Mesenchymal stem cell (in vitro differentiated cells and primary cell): Measurements from ENCODE around the gene AARS1.
"Not testable (repeated sequence)": the region's sequence is repeated elsewhere in the genome, so short reads cannot be mapped to it uniquely, and the experiment has no call there.

ENCODE experiments used
- DNase-seq: peaks from one replicate; pipeline ENCODE4 v3.0.0-alpha.2; 2013
- H2AFZ ChIP-seq: one replicate; pipeline ENCODE4 v1.6.1; 2013; ENCODE audit warnings: low read depth, mild to moderate bottlenecking, control low read depth, inconsistent platforms, low read length, moderate library complexity
- H2AK5ac ChIP-seq: 2 replicates; pipeline ENCODE4 v1.6.1; 2013; ENCODE audit warnings: low read length, moderate library complexity, mild to moderate bottlenecking, inconsistent platforms; ENCODE audit not compliant: severe bottlenecking
- H2BK120ac ChIP-seq: one replicate; pipeline ENCODE4 v1.6.1; 2013; ENCODE audit warnings: low read depth, mild to moderate bottlenecking, inconsistent platforms, low read length, moderate library complexity
- H2BK12ac ChIP-seq, 2 experiments: one replicate each; pipeline ENCODE4 v1.6.1; 2013; ENCODE audit warnings: inconsistent platforms in 2 of 2, low read length in 2 of 2, mild to moderate bottlenecking in 2 of 2, moderate library complexity in 2 of 2, control low read depth in 1 of 2
- H2BK15ac ChIP-seq: one replicate; pipeline ENCODE4 v1.6.1; 2013; ENCODE audit warnings: mild to moderate bottlenecking, low read depth, inconsistent platforms; ENCODE audit not compliant: poor library complexity, severe bottlenecking
- H2BK5ac ChIP-seq: 2 replicates; pipeline ENCODE4 v1.6.1; 2013; ENCODE audit warnings: low read depth, mild to moderate bottlenecking, low read length, control low read depth, inconsistent platforms; ENCODE audit not compliant: poor library complexity, severe bottlenecking
- H3K14ac ChIP-seq, 2 experiments: one replicate each; pipeline ENCODE4 v1.6.1; 2013; ENCODE audit warnings: inconsistent platforms in 2 of 2, low read length in 2 of 2, control low read depth in 1 of 2, mild to moderate bottlenecking in 1 of 2, moderate library complexity in 1 of 2
- H3K18ac ChIP-seq, 2 experiments: one replicate each; pipeline ENCODE4 v1.6.1; 2013; ENCODE audit warnings: inconsistent platforms in 2 of 2, low read length in 2 of 2, control low read depth in 1 of 2, low read depth in 1 of 2, mild to moderate bottlenecking in 1 of 2
- H3K23ac ChIP-seq, 2 experiments: one replicate each; pipeline ENCODE4 v1.6.1; 2013; ENCODE audit warnings: inconsistent platforms in 2 of 2, low read length in 2 of 2, mild to moderate bottlenecking in 2 of 2, moderate library complexity in 2 of 2, control low read depth in 1 of 2
- H3K27ac ChIP-seq: 2 replicates; pipeline ENCODE4 v1.5.1; 2013; ENCODE audit warnings: mild to moderate bottlenecking, moderate library complexity, low read length, control low read depth, inconsistent platforms; ENCODE audit not compliant: poor library complexity, severe bottlenecking
- H3K27me3 ChIP-seq, 2 experiments: 2 replicates each; pipeline versions ENCODE4 v1.6.1 to v1.7.0; 2013; ENCODE audit warnings: low read length in 2 of 2, mild to moderate bottlenecking in 2 of 2, moderate library complexity in 2 of 2, control low read depth in 1 of 2, inconsistent platforms in 1 of 2; ENCODE audit not compliant: control insufficient read depth in 1 of 2, insufficient read depth in 1 of 2
- H3K36me3 ChIP-seq, 2 experiments: 2 replicates each; pipeline versions ENCODE4 v1.6.1 to v1.7.0; 2013; ENCODE audit warnings: low read length in 2 of 2, control low read depth in 1 of 2, inconsistent platforms in 1 of 2, low read depth in 1 of 2, mild to moderate bottlenecking in 1 of 2; ENCODE audit not compliant: insufficient read depth in 2 of 2, control insufficient read depth in 1 of 2
- H3K4ac ChIP-seq, 2 experiments: one replicate each; pipeline ENCODE4 v1.6.1; 2013; ENCODE audit warnings: inconsistent platforms in 2 of 2, low read length in 2 of 2, mild to moderate bottlenecking in 2 of 2, moderate library complexity in 2 of 2, control low read depth in 1 of 2, low read depth in 1 of 2
- H3K4me1 ChIP-seq: 2 replicates; pipeline ENCODE4 v1.6.1; 2013; ENCODE audit warnings: low read depth, low read length, control low read depth; ENCODE audit not compliant: control insufficient read depth, insufficient read depth
- H3K4me2 ChIP-seq: 2 replicates; pipeline ENCODE4 v1.6.1; 2013; ENCODE audit warnings: low read length, mild to moderate bottlenecking, inconsistent platforms; ENCODE audit not compliant: poor library complexity, severe bottlenecking
- H3K4me3 ChIP-seq, 2 experiments: 2 replicates each; pipeline versions ENCODE4 v1.5.1 to v1.7.0; 2013; ENCODE audit warnings: low read length in 2 of 2, mild to moderate bottlenecking in 2 of 2, control low read depth in 1 of 2, low read depth in 1 of 2; ENCODE audit not compliant: insufficient read depth in 1 of 2
- H3K79me1 ChIP-seq: replicated peaks from 2 replicates; pipeline ENCODE4 v1.6.1; 2013; ENCODE audit warnings: mild to moderate bottlenecking, control low read depth, low read length, inconsistent platforms; ENCODE audit not compliant: poor library complexity, severe bottlenecking
- H3K9ac ChIP-seq: 2 replicates; pipeline ENCODE4 v1.7.0; 2013; ENCODE audit warnings: mild to moderate bottlenecking, low read length, moderate library complexity
- H3K9me3 ChIP-seq: 2 replicates; pipeline ENCODE4 v1.7.0; 2013; ENCODE audit warnings: mild to moderate bottlenecking, low read length; ENCODE audit not compliant: control insufficient read depth
- H4K8ac ChIP-seq: one replicate; pipeline ENCODE4 v1.6.1; 2013; ENCODE audit warnings: inconsistent platforms, mild to moderate bottlenecking, low read length, moderate library complexity
- H4K91ac ChIP-seq: one replicate; pipeline ENCODE4 v1.6.1; 2013; ENCODE audit warnings: mild to moderate bottlenecking, low read length, inconsistent platforms
- WGBS: methylation state at CpG from one replicate; pipeline ENCODE4 v1.1.7; 2013; ENCODE audit warnings: mixed read lengths; 5-methylcytosine and 5-hydroxymethylcytosine counted together

Gene AARS1

DNA sequence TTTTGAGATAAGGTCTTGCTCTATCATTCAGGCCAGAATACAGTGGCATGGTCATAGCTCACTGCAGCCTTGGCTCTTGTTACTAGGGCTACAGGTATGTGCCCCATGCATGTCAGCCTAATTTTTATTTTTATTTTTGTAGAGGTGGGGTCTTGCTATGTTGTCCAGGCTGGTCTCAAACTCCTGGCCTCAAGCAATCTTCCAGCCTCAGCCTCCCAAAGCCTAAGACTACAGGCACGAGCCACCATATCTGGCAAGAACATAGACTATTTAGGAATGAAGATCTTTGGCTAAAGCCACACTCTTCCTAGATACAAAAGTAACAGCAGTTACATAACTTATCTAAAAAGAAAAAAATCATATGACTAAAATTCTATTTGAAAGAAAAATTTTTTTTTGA is 41.8 kb upstream of the AARS1 start:
- no peak overlapping the region for H3K4ac ChIP-seq
- H2BK5ac ChIP-seq, result no peak overlapping the region
- no peak overlapping the region for H4K8ac ChIP-seq
- H4K91ac ChIP-seq, result no peak overlapping the region
- H3K18ac ChIP-seq, result no peak overlapping the region
- H2BK15ac ChIP-seq, result no peak overlapping the region
- peaks cover 52 to 56% of the 10 kb centered on the region in 2 experiments for H3K36me3 ChIP-seq
- no peaks in the 10 kb centered on the region for H3K27me3 ChIP-seq
- no CpG with 5 or more reads among the region's 1 CpG for WGBS
- no peak for DNase-seq
- H3K27ac ChIP-seq, result no peak overlapping the region
- no peaks in the 10 kb centered on the region for H3K9me3 ChIP-seq
- no peak overlapping the region for H3K9ac ChIP-seq
- no peak overlapping the region for H2AK5ac ChIP-seq
- H3K4me3 ChIP-seq, result no peak overlapping the region
- H3K4me1 ChIP-seq, result peaks cover 2% of the 10 kb centered on the region
- no peak overlapping the region for H2BK12ac ChIP-seq
- no peak overlapping the region for H2BK120ac ChIP-seq
- H3K23ac ChIP-seq, result no peak overlapping the region
- no peak overlapping the region for H2AFZ ChIP-seq
- H3K14ac ChIP-seq, result no peak overlapping the region
- H3K79me1 ChIP-seq, result peaks cover 9% of the 10 kb centered on the region
- no peak overlapping the region for H3K4me2 ChIP-seq

DNA sequence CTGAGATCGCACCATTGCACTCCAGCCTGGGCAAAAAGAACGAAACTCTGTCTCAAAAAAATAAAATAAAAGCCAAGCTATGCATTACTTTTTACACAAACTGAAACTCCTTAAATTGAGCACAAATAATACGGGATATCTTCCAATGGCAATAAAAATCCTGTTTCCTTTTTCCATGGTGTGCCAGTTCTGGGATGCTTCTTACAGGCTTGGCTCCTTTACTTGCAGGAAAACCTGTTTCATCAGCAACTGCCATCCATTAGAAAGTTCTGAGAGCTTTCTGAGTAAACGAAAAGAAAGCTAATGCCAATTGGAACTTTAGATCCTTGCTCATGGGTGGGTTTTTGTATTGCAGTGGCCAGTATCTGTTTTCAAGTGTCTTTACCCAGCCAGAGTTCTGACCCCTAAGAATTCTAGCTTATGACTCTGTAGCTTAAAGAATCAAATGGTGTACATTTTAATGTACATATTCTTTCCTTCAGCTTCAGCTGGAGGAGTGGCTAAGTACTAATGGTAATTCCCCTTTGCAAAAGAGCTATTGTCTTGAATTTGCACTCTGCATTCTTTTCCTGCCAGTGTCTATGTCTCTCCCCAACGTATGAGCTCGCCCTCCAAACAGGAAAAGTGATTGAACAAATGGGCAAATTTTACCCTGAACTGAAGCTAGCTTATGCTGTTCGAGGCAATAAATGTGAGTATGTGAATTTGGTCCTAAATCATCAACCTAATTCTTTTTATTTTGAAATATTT is 35.9 kb upstream of the AARS1 start:
- Histone ChIP-seq H3K27me3 (no peaks in the 10 kb centered on the region), H3K9ac (no peak overlapping the region), H3K4me3 (no peak overlapping the region), H3K4me1 (peaks cover 2% of the 10 kb centered on the region), H3K18ac (no peak overlapping the region), H2BK15ac (no peak overlapping the region), H3K79me1 (peaks cover 3% of the 10 kb centered on the region), H2BK12ac (no peak overlapping the region), H3K27ac (no peak overlapping the region), H2AK5ac (no peak overlapping the region), H3K23ac (no peak overlapping the region), H2BK5ac (no peak overlapping the region), H2BK120ac (no peak overlapping the region), H3K36me3 (peaks cover 45 to 47% of the 10 kb centered on the region in 2 experiments), H4K91ac (no peak overlapping the region), H3K9me3 (no peaks in the 10 kb centered on the region), H3K4me2 (no peak overlapping the region), H4K8ac (no peak overlapping the region), H2AFZ (no peak overlapping the region), H3K4ac (no peak overlapping the region), H3K14ac (no peak overlapping the region)
- 98% methylated on average over 7 of the region's 7 CpGs for WGBS
- DNase-seq, result no peak

GRCh38 chr16:70320121-70320520 is 30.8 kb upstream of the AARS1 start:
- WGBS, result over 99% methylated on average over 4 of the region's 5 CpGs
- Histone ChIP-seq H3K4ac (no peak overlapping the region), H4K91ac (no peak overlapping the region), H3K36me3 (peaks cover 50 to 59% of the 10 kb centered on the region in 2 experiments), H3K27ac (no peak overlapping the region), H2BK120ac (no peak overlapping the region), H3K27me3 (no peaks in the 10 kb centered on the region), H2BK15ac (no peak overlapping the region), H2BK5ac (no peak overlapping the region), H2AK5ac (no peak overlapping the region), H2AFZ (no peak overlapping the region), H4K8ac (no peak overlapping the region), H2BK12ac (no peak overlapping the region), H3K18ac (no peak overlapping the region), H3K4me1 (peaks cover 2% of the 10 kb centered on the region), H3K4me3 (no peak overlapping the region), H3K23ac (no peak overlapping the region), H3K79me1 (peaks cover 3% of the 10 kb centered on the region), H3K14ac (no peak overlapping the region), H3K4me2 (no peak overlapping the region), H3K9ac (no peak overlapping the region), H3K9me3 (no peaks in the 10 kb centered on the region)
- DNase-seq, result no peak

GRCh38 chr16:70307726-70308125 is 18.4 kb upstream of the AARS1 start:
- H3K4me2 ChIP-seq, H2AFZ ChIP-seq, H3K27ac ChIP-seq, H2BK12ac ChIP-seq, H3K9me3 ChIP-seq, H4K91ac ChIP-seq, H2BK5ac ChIP-seq, H3K4ac ChIP-seq, H3K14ac ChIP-seq, H3K27me3 ChIP-seq, H4K8ac ChIP-seq, H3K18ac ChIP-seq, H2BK15ac ChIP-seq, H3K9ac ChIP-seq, H2AK5ac ChIP-seq, H3K4me3 ChIP-seq, H3K23ac ChIP-seq, H3K4me1 ChIP-seq, DNase-seq, H2BK120ac ChIP-seq, H3K36me3 ChIP-seq: not testable (repeated sequence)
- peaks cover 12% of the 10 kb centered on the region for H3K79me1 ChIP-seq
- WGBS, result 100% methylated on average over 2 of the region's 2 CpGs
